ENCODE measurements around the gene TOPBP1. TPM values are rescaled to one million over a fixed set of nuclear protein-coding genes. Genes with fewer than 3 reads are reported as not detected.

Gene TOPBP1
- total and polyA plus RNA-seq, 12 donors = 6.7 to 62.1 (median 13.3) TPM

DNA sequence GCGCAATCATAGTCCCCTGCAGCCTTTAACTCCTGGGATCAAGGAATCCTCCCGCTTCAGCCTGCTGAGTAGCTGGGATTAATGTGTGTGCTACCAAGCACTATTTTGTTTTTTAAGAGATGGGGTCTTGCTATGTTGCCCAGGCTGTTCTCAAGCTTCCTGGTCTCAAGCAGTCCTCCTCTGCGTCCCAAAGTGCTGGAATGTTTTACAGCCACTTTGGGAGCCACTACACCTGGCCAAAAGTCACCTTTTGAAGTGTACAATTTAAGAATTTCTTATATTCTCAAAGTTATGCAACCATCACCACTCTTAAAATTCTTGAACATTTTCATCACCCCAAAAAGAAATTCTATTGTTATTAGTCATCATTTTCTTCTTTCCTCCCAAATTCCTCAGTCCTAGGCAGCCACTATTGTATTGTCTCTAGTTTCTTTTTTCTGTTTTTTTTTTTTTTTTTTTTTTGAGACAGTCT is 70.4 kb downstream of the TOPBP1 start:
- intact Hi-C loops (cut with DNase I) = no loop called here
- TF ChIP-seq, protein P1, sequence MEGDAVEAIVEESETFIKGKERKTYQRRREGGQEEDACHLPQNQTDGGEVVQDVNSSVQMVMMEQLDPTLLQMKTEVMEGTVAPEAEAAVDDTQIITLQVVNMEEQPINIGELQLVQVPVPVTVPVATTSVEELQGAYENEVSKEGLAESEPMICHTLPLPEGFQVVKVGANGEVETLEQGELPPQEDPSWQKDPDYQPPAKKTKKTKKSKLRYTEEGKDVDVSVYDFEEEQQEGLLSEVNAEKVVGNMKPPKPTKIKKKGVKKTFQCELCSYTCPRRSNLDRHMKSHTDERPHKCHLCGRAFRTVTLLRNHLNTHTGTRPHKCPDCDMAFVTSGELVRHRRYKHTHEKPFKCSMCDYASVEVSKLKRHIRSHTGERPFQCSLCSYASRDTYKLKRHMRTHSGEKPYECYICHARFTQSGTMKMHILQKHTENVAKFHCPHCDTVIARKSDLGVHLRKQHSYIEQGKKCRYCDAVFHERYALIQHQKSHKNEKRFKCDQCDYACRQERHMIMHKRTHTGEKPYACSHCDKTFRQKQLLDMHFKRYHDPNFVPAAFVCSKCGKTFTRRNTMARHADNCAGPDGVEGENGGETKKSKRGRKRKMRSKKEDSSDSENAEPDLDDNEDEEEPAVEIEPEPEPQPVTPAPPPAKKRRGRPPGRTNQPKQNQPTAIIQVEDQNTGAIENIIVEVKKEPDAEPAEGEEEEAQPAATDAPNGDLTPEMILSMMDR (IDR thresholded peaks at IDR 0.05) = no peak
- no peak for TF ChIP-seq POLR2A (IDR thresholded peaks at IDR 0.05)
- Histone ChIP-seq H3K27ac (no peak overlapping the region), H3K4me3 (no peak overlapping the region), H3K4me1 (replicated peaks in 1 of 2) (peaks cover 0 to 3% of the 10 kb centered on the region in 2 donors), H3K36me3 (replicated peaks in 1 of 2) (peaks cover 0 to 36% of the 10 kb centered on the region in 2 donors), H3K9me3 (replicated peaks in 1 of 3) (no peaks in the 10 kb centered on the region), H3K27me3 (no peaks in the 10 kb centered on the region)
- WGBS, 4 donors = 91 to 98% (median 97%) methylated on average over 3 of the region's 3 CpGs
- no peak for DNase-seq

GRCh38 chr3:133589503-133589902 is 72.2 kb downstream of the TOPBP1 start:
- WGBS, 4 donors = 87 to 95% (median 91%) methylated on average over 8 of the region's 8 CpGs
- Histone ChIP-seq H3K27me3 (no peaks in the 10 kb centered on the region), H3K4me1 (replicated peaks in 1 of 2) (peaks cover 0 to 3% of the 10 kb centered on the region in 2 donors), H3K36me3 (replicated peaks in 1 of 2) (peaks cover 0 to 54% of the 10 kb centered on the region in 2 donors), H3K9me3 (replicated peaks in 1 of 3) (no peaks in the 10 kb centered on the region), H3K27ac (no peak overlapping the region), H3K4me3 (no peak overlapping the region)
- TF ChIP-seq POLR2A (IDR thresholded peaks at IDR 0.05) = no peak
- TF ChIP-seq, protein P1 (IDR thresholded peaks at IDR 0.05) = no peak
- intact Hi-C loops (cut with DNase I) = no loop called here
- DNase-seq = no peak

DNA sequence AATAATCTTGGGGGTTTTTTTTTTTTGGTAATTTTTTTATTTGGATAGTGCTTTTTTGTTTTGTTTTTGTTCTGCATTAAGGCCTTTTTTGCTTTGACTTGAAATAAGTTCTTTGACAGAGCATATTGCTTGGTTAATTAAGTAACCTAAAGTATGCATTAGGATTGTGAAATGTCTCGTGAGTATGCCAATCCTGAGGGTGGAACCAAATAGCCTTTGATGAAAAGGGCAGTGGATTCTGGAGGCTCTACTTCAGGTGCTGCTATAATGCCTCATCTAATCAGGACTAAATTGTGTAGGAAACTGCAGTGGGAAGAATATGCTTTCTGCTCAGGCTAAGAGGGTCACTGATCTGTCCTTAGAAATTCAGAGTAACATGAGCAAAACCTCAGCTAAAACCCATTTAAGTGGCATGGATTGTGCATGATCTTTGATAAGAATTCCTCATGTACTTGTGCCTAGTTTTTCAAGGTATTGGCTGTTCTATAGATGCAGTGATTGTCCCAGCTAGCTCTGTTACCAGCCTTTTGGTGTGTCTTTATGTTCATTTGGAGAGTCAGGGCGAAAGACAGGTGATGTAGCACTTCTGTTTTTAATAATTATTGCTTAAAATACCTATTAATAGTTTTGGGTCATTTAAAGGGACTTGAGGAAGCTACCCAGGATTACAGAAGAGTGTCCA is 72.8 kb downstream of the TOPBP1 start:
- Histone ChIP-seq H3K27me3 (no peaks in the 10 kb centered on the region), H3K36me3 (replicated peaks in 1 of 2) (peaks cover 0 to 60% of the 10 kb centered on the region in 2 donors), H3K27ac (no peak overlapping the region), H3K4me1 (replicated peaks in 1 of 2) (peaks cover 0 to 3% of the 10 kb centered on the region in 2 donors), H3K4me3 (no peak overlapping the region), H3K9me3 (replicated peaks in 1 of 3) (no peaks in the 10 kb centered on the region)
- WGBS, 4 donors = 79 to 88% (median 83%) methylated on average over 2 of the region's 2 CpGs
- intact Hi-C loops (cut with DNase I) = no loop called here
- no peak for TF ChIP-seq POLR2A (IDR thresholded peaks at IDR 0.05)
- TF ChIP-seq, protein P1 (IDR thresholded peaks at IDR 0.05) = no peak
- no peak for DNase-seq

- Histone ChIP-seq H3K36me3 (replicated peaks in 1 of 2) (peaks cover 0 to 69% of the 10 kb centered on the region in 2 donors), H3K9me3 (replicated peaks in 1 of 3) (no peaks in the 10 kb centered on the region), H3K4me1 (replicated peaks in 1 of 2) (peaks cover 0 to 3% of the 10 kb centered on the region in 2 donors), H3K4me3 (no peak overlapping the region), H3K27me3 (no peaks in the 10 kb centered on the region), H3K27ac (no peak overlapping the region)
- 91 to 94% (median 92%) methylated on average over 4 of the region's 4 CpGs for WGBS, 4 donors
- intact Hi-C loops (cut with DNase I) = no loop called here
- TF ChIP-seq POLR2A (IDR thresholded peaks at IDR 0.05) = no peak
- TF ChIP-seq, protein P1 (IDR thresholded peaks at IDR 0.05) = no peak
- no peak for DNase-seq
Measured at GRCh38 chr3:133588035-133588434, 73.7 kb downstream of the TOPBP1 start.
